Measurements from ENCODE around the gene TRIO.

GRCh38 chr5:14557791-14558415, 414.8 kb downstream of the TRIO start:
- TF ChIP-seq, protein P1, sequence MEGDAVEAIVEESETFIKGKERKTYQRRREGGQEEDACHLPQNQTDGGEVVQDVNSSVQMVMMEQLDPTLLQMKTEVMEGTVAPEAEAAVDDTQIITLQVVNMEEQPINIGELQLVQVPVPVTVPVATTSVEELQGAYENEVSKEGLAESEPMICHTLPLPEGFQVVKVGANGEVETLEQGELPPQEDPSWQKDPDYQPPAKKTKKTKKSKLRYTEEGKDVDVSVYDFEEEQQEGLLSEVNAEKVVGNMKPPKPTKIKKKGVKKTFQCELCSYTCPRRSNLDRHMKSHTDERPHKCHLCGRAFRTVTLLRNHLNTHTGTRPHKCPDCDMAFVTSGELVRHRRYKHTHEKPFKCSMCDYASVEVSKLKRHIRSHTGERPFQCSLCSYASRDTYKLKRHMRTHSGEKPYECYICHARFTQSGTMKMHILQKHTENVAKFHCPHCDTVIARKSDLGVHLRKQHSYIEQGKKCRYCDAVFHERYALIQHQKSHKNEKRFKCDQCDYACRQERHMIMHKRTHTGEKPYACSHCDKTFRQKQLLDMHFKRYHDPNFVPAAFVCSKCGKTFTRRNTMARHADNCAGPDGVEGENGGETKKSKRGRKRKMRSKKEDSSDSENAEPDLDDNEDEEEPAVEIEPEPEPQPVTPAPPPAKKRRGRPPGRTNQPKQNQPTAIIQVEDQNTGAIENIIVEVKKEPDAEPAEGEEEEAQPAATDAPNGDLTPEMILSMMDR (conservative IDR thresholded peaks at IDR 0.05; ENCODE audit: low read depth, low read length) = no peak
- no peak for TF ChIP-seq EZH2 (IDR thresholded peaks at IDR 0.05; ENCODE audit: borderline replicate concordance, low read depth, low read length, poor library complexity, severe bottlenecking)

Data from A673 (cell line).